HT1080 (cell line): ENCODE measurements around the gene SMIM3. TPM values are rescaled to one million over a fixed set of nuclear protein-coding genes. Genes with fewer than 3 reads are reported as not detected.
"Not testable (repeated sequence)": the region's sequence is repeated elsewhere in the genome, so short reads cannot be mapped to it uniquely, and the experiment has no call there.

Experiments used
- DNase-seq: peaks from one replicate; pipeline ENCODE4 v3.0.0-alpha.2; 2015; ENCODE audit warnings: low read depth
- polyA plus RNA-seq, 2 experiments: library from polyadenylated mRNA; depleted of rRNA; stranded (reverse); fragments of >200 nt; gene quantifications; 2 replicates each; pipeline ENCODE4 v1.2.3, GENCODE V29; 2015
- total RNA-seq: library from RNA; depleted of rRNA; stranded (reverse); fragments of >200 nt; shearing (Covaris generic); gene quantifications from 2 replicates; pipeline ENCODE4 v1.2.3, GENCODE V29; 2014; rRNA removed

SMIM3 gene, protein sequence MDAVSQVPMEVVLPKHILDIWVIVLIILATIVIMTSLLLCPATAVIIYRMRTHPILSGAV
- total RNA-seq, result 4.4 and 5.9 TPM in 2 replicates
- 14.0 and 15.5 TPM in 2 replicates for polyA plus RNA-seq (2015; cell fraction: cytosol; rRNA removed)
- polyA plus RNA-seq (2015; cell fraction: nucleus; rRNA removed), result 6.1 and 6.4 TPM in 2 replicates

GRCh38 chr5:150778517-150779396 is at the start of gene SMIM3:
Gene SMIM3 (plus strand): TSS chr5:150778757. CDS start chr5:150795441, 16,684 bp downstream.
- DNase-seq, result peak; percentile 59

- no peak for DNase-seq
These were observed 48.7 kb upstream of the SMIM3 start for GRCh38 chr5:150729859-150730258.

DNA sequence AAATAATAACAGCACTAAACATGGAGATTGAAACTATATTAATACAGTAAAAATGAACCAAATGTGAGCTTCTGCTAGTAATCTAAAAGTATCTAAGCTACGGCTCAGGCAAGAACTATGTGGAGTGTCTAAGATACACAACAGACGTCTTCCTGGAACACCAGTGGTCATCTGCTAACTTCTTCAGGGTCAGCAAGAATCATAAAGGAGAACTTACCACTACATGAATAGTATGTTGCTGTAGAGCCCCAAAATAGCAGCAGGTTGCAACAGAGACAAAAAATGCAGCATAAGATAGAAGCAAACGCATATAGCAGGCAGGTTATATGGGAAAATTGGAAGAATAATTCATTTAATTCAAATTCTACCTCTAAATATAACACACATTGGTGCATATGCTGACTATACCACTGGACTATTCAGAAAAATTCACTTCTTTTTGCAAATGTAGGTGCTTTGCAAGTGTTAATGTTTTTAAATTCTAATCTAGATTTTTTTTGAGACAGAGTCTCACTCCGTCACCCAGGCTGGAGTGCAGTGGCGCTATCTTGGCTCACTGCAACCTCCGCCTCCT is 46.8 kb upstream of the SMIM3 start:
- DNase-seq, result no peak

DNA sequence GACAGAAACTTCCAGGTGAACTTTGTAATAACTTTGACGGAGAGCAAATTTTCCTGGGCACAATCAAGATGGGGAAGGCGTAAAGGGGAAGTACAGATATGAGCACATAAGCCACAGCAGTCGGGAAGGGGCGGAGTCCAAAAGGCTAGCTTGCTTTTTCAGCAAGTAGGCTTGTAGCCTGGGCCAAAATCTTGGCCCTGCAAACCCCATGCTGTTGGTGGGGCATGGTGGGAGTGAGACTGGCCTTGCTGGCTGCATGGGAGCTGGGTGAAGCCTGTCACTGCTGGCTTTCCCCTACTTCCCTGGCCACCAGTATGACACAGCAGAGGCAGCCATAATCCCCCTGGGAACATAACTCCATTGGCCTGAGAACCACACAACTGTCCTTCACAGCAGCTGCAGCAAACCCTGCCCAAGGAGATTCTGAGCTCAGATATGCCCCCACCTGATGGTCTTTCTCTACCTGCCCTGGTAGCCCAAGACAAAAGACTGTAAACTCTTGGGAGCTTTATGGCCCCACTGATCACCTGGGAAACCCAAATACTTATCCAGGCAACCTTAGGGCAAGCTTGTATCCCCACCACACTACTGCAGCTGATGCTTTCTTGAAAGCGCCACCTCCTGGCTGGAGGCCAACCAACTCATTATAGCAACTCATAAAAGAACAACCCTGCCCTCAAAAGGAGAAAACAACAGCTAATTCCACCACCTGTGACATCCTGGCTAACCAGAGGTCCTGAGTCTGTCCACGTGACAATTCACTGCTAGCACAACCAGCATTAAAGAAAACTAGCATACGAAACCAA is 43.8 kb upstream of the SMIM3 start:
- DNase-seq, result peak; percentile 2

DNA sequence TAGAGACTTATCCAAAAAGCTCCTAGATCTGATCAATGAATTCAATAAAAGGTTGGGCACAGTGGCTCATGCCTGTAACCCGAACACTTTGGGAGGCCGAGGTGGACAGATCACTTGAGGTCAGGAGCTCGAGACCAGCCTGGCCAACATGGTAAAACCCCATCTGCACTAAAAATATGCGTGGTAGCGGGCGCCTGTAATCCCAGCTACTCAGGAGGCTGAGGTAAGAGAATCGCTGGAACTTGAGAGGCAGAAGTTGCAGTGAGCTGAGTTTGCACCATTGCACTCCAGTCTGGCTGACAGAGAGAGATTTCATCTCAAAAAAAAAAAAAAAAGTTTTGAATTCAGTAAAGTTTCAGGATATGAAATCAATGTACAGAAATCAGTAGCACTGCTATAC is 39.7 kb upstream of the SMIM3 start:
- no peak for DNase-seq

DNA sequence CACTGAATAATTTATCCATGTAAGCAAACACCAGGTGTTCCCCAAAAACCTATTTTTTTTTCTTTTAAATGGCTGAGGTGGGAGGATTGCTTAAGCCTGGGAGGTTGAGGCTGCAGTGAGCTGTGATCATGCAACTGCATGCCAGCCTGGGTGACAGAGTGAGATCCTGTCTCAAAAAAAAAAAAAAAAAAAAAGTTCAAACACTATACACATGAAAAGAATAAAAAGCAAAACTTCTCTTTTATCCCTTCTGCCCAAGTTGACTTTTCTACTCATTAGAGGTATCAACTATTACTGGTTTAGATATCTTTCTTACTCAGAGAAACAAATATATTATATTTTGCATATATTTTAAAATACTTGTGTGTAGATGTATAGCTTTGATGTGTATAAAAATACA is 37.6 kb upstream of the SMIM3 start:
- DNase-seq, result no peak

- DNase-seq, result not testable (repeated sequence)
These were observed 36.0 kb upstream of the SMIM3 start for GRCh38 chr5:150742455-150743141.

DNA sequence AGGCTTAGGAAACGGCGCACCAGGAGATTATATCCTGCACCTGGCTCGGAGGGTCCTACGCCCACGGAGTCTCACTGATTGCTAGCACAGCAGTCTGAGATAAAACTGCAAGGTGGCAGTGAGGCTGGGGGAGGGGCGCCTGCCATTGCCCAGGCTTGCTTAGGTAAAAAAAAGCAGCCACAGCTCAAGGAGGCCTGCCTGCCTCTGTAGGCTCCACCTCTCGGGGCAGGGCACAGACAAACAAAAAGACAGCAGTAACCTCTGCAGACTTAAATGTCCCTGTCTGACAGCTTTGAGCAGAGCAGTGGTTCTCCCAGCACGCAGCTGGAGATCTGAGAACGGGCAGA is 35.4 kb upstream of the SMIM3 start:
- DNase-seq, result not testable (repeated sequence)

- DNase-seq, result no peak
These were observed 28.1 kb upstream of the SMIM3 start for GRCh38 chr5:150750469-150750868.

DNA sequence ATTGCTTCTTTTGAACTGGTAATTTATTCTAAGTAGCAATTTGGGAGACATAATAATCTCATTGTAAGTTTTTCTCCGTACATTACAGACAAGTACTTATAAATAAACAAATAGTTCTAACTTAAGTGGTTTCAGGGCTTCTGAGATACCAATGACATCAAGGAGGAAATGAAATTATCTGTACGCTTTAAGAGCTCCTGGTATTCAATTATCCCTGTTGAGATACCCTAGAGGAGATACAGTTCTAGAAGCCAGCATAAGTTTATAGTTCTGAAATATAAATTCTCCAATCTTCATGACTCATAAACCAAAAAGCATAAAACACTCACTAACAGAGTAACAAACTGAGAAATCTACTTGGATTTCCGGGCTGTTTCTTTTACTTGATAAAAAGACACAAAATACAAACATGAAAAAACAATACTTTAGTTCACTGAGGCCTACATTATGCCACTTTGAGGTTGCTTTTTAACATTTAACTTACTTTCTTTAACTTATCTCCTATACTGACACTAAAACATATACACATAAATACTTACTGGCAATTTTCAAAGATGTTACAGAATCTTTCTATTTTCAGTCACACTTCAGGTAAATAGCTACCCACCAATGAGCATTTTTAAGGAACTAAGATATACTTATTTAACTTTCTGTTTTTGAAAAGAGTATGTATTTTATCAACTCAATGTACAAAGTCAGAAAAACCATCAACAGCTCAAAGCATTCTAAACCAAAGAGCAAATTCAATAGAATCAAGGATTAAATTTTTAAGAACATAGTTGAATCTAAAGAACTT is 27.3 kb upstream of the SMIM3 start:
- DNase-seq, result no peak

GRCh38 chr5:150753463-150753862 is 25.1 kb upstream of the SMIM3 start:
- no peak for DNase-seq

DNA sequence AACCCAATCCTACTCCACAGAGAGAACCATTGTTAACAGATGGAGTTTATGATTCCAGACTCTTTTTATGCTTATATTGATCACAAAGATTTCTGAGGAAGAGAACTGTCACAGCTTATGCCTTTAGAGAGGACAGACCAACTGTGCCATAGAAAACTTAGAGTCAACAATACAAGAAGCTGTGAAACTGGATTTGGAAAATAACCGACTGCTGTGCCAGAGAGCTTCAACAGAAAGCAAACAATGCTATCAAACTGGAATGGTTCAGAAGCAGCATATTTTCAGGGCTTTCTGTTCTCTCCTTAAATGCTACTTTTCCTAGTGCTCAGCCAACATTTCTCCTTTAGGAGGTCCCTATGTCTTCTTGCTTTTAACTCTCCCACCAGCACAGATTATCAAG is 24.7 kb upstream of the SMIM3 start:
- no peak for DNase-seq

DNA sequence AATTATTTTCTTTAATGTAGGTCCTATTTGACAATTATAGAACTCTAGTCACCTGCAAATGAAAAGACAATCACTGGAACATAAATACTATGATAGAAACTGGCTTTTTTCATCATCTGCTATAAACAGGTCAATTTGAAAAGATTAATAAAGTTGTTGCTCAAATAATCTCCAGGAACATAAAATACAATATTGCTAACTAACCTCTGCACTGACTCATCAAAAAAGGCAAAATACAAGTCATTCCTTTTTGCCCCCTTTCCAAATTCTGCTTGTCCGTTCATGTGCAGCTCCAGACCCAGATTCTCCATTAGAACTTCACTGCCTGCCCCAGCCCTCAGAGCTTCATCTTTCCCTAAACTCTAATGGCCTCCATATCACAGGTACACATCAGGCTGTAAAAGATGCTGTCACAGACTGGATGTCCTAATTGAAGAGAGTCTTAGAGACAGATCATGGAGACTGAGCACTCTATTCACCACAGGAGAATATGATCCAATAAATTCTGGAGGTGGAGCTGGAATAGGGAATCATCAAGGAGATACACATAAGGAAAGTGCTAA is 21.4 kb upstream of the SMIM3 start:
- DNase-seq, result no peak

DNA sequence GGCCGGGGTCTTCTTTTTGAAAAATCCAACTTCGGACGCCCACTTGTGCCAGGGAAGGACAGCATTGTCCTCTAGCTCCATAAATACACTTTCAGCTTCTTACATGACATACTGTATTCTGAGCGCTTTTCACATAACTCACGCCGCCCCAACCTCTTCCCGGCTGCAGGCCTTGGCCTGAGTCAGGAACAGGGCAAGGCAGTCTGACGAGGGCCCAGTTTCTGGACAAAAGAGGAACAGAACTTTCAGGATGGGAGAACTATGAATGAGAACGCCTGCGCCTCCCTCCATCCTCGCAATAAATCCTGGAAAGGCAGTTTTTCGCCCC is 20.4 kb upstream of the SMIM3 start:
- no peak for DNase-seq

GRCh38 chr5:150758531-150759333 is 19.8 kb upstream of the SMIM3 start, which contains the start of gene DCTN4:
Gene DCTN4 (minus strand): TSS chr5:150759017. CDS start chr5:150758993, 24 bp downstream.
- DNase-seq, result peak; percentile 98

GRCh38 chr5:150759334-150759583 is 19.3 kb upstream of the SMIM3 start:
- DNase-seq, result no peak

DNA sequence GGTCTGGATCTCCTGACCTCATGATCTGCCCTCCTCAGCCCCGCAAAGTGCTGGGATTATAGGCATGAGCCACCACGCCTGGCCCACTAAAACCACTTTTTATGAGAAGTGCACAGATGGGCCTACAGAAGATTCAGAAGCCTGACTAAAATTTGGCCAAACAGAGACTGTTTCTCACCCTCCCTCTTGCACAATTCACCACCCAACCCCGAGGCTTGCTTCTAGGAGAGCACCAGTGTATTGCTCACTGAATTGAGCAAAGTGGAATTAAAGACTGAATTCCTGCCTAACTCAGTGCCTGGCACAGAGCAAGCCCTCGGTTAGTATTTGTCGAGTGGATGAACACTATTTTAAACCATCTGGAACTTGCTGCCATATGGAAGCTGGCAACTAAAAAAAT is 16.3 kb upstream of the SMIM3 start:
- no peak for DNase-seq

- DNase-seq, result peak; percentile 81
These were observed 15.4 kb upstream of the SMIM3 start for GRCh38 chr5:150763023-150763769.

GRCh38 chr5:150764530-150764929 is 14.0 kb upstream of the SMIM3 start:
- DNase-seq, result no peak
